GM18499 (cell line): Measurements from ENCODE around the gene IGSF5.

Source experiments
- ATAC-seq: cut with Tn5 transposase; IDR thresholded peaks from one replicate; pipeline ENCODE4 v1.9.1; 2021; ENCODE audit warnings: moderate number of reproducible peaks; ENCODE audit not compliant: insufficient read depth, unreplicated experiment

Gene IGSF5

DNA sequence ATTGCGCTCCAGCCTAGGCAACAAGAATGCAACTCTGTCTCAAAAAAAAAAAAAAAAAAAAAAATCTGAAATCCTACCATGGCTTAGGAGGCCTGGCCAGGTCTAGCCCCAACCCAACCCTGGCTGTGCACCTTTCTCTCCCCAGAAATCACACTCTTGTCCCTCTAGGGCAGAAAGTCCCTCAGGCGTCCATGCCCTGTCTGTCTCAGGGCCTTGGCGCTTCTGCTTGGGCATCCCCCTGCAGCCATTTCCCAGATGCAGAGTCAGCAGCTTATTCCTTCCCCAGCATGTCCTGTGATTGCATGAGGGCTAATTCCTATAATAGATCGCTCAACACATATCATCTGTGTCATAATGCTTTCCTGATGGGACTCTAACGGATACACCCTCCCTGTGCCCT is 65.0 kb downstream of the IGSF5 start:
- ATAC-seq: no peak

DNA sequence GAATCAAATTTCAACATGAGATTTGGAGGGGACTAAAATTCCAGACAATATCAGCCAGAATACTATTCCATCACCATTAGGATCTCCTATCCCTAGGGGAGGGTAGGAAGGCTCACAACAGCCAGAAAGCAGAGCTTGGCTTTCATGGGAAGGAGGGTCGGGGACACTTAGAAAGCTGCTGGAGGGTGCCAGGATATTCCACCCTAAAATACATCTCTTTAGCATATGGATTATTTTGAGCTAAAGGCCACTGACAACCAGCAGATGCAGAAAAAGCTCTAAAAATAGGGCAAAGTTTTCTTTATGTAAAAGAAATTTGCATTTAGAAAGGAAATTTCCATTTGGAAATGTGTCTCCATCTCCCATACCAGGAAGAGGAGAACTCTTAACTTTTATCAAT is 68.0 kb downstream of the IGSF5 start:
- no peak for ATAC-seq

DNA sequence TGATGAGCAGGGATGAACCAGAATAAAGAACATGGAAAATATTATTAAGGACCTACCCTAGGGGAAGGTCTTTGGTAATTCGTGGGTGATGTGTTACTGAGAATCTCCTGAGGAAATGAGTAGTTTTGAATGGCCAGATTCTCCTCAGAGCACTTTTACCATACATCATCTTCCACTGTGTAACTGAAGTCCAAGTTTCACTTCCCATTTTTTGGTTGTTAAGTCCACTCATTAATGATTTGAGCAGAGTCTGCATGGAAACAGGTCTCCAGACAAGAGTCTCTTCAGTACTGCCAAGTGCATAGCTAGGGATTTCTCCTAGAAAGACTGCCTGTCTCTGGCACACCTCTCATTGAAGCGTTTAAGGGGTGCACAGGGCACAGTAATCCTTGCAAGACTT is 73.6 kb downstream of the IGSF5 start:
- no peak for ATAC-seq

DNA sequence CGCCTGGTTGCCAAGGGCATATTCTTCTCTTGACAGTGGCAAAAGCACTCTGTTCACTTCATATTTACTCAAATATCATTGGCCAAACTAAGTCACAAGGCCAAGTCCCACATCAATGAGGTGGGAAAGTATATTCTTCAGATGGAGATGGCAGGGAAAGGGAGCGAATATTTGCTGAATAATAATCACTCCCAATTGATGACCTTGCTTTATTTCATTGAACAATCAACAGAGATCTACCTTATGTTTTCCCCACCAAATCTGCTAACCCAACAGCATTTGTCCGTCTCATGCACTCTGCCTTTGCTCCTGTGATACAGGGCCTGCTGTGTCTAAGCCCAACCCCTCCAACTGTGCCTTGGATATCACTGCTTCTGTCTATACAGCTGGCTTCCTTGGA is 77.1 kb downstream of the IGSF5 start:
- no peak for ATAC-seq

DNA sequence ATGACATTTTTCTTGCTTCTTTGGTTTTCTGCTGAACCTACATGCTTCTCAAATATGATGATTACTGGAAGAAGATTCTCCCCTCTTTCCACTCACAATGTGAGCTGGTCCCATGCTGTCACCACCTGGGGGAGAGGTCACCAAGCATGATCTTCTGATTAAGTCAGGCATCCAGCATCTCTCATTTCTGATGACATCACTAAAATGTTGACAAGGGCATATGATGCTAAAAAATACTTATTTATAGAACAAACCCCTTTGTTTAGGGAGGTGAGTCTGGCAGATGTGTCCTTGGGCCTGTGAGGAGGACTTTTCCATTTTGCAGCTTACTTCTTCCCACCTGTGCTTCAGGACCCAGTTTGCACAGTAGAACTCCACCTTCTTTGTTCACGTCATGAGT is 80.3 kb downstream of the IGSF5 start:
- ATAC-seq: no peak

DNA sequence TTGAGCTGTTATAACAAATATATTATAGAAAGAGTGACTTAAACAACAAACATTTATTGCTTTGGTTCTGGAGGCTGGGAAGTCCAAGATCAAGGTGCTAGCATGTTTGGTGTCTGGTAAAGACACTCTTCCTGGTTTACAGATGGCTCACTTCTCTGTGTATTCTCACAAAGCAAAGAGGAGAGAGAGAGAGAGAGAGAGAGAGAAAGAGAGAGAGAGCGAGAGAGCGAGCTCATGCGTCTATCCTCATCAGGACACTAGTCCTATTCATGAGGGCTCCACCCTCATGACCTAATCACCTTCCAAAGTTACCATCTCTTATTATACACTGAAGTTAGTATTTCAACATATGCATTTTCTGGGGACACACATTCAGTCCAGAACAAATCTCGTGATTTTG is 89.6 kb downstream of the IGSF5 start:
- ATAC-seq: no peak

DNA sequence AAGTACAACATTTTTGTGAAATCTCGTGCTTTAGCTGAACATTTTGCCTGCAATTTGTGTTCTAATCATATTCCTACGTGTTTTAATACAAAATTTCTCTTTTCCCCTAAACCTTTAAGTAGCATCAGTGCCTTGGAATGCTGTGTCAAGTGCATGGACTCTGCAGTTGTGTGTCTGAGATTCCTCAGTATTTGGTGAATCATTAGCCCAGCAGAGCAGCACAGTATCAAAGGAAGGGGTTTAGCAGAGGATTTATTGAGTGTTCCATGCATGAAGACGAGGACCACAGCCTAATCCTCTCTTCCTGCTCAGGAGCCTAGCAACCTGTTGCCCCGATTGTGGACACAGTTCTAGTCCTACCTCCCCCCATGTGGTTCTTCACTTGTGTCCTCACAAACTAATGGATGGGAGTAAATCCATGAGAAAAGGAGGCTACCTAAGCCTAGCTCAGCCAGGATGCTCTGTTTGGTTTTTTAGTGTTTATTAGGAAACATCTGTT is 92.9 kb downstream of the IGSF5 start:
- no peak for ATAC-seq

DNA sequence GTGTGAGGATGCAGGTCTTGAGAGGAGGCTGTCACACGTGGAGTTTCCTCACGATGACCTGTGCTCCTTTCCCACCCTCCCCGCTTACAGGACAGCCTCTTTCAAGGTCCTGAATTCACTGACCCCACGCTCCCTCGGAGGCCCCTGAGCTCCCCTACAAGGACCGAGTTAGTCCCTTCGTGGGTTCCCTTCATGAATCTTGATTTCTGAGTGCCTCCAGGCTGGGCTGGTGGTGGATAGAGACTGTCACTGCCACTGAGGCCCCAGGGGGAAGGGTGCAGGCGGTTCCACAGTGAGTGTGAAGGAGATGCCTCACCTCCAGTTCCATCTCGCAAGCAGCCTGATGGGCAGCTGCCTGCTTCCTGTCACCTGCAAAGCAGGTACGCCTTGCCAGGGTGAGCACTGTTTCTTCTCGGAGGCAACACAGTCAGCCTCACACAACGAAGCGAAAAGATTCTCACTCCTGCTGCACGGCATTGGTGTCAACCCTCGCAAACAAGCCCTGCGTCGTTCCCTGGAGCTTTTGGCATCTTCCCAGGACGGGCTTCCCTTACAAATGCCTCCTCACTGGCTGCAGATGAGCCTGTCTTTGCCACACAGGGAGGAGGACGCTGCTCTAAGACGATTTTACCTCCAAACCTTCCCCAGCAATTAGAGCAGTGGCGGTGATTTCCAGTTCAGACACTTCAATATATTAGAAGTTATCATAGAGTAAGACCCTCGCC is 95.6 kb downstream of the IGSF5 start:
- no peak for ATAC-seq

DNA sequence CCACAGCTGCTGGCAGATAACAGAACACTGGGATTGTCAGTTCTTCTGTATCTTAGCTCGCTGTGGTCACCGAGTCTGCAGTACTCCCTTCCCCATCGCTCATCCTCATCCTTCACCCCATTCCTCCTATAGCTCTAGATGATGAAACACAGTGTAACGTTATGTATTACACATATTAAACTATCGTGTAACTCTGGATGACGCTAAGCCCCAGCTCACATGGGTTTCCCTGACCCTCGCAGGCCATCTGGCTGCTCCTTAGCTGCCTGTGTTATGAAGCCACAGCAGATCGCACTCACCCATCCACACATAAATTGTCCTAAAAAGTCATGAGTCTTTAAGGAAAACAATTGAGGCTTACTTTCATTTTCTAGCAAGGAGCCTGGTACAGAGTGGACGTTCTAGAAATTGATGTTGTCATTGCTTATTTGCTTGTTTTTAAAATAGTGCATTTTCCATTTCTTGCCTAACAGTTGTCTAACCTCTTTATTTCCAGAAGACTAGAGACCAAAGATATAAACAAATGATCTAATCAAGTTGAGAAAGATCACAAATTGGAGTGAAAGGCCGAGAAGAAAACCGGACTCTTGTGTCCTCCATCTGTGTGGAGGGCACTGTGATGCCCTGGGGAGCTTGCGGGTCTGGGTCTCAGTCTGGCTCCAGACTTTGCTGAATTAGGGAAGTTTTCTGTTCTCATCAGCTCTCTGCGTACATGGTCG is 97.9 kb downstream of the IGSF5 start:
- no peak for ATAC-seq

DNA sequence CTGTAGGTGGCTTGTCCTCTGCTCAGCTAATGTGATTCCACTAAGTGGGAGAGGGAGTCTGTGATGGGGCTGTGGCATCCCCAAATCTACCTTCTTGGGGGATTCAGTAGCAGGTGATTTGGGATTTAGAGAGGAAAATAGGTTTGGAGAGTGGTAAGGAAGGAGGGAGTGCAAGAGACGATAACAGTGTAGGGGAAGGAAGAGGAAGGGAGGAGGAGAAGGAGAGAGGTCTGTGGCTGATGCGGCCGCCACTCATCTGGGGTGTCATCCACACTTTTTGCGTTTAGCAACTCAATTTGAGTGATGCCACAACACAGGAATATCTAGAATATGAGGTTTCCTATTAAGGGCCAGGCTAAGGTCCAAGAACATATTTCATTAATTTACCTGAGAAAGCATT is 98.5 kb downstream of the IGSF5 start:
- no peak for ATAC-seq

DNA sequence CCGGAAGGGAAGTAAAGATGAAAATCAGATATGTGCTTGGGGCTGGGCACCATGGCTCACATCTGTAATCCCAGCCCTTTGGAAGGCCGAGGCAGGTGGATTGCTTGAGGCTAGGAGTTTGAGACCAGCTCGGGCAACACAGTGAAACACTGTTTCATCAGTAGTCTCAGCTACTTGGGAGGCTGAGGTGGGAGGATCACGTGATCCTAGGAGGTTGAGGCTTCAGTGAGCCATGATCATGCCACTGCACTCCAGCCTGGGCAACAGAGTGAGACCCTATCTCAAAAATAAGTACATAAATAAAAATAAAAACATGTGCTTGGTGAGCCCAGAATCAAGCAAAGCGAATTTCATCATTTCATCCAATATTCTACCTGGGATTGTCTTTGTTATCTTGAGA is 98.9 kb downstream of the IGSF5 start:
- no peak for ATAC-seq

DNA sequence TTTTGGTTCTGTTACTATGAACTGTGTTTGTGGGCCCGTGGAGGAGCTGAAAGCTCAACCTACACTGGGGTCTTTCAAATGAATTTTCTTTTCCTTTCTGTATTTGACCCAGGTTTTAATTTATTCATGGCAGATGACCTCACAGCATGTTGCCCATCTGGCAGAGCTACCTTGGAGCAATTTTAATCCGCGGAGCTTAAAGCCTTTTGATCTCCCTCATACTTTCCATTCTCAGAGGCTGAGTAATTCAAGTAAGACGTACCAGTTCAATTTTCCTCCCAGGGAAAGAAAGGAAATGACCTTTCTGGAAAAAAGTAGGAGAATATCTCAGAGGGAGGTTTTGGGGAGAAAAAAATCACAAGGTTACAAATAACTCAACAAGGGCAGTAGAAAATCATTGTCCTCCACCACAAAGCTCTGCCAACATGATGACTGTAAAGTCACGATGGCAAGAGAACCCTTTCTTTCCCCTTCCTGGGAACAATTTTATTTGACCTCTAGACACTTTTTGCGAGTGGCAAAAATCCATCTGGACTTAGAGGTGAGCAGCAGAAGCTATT is 100.7 kb downstream of the IGSF5 start:
- ATAC-seq: no peak

DNA sequence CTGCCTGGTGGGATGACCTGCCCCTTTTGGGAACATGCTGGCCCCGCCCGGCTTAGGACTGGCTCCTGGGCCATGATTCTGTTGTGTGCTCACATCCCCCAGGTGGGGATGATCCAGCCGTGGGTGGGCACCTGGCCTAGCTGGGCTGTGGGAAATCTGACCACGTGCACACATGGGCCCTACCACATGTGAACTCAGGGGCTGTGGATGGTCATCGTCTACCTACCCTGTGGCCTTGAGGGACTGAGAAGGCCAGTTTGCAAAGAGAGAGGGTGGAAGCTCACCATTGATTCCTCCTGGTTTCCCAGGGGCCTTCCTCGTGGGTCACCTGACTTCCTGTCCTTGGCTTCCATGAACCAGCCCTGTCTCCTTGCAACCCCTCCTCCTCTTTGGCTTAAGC is 102.9 kb downstream of the IGSF5 start:
- ATAC-seq: no peak

DNA sequence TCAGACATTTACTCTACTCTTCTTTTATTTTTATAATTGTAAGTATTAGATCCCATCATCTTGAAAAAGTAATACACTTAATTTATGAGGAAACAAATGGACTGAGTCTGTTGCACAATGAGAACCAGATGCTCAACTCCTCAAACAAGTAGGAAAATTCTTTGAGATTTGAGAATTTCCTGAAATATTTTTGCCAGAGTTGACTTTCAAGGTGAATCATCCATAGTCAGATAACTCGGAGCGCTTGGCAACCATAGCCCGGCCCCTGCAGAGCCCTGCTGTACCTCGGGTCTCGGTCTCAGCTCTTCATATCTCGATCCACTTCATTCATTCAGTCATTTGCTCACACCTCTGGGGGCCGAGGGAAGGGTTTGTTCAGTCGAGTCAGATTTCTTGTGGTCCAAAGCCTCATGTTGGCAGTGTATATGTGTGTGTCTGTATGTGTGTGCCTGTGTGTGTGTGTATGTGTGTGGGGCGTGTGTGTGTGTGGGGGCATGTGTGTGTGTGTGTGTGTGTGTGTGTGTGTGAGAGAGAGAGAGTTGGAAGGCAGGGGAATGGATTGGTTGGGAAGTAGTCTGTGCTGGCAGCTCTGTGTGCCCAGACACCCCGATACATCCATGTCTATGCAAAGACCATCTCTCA is 104.2 kb downstream of the IGSF5 start:
- no peak for ATAC-seq

DNA sequence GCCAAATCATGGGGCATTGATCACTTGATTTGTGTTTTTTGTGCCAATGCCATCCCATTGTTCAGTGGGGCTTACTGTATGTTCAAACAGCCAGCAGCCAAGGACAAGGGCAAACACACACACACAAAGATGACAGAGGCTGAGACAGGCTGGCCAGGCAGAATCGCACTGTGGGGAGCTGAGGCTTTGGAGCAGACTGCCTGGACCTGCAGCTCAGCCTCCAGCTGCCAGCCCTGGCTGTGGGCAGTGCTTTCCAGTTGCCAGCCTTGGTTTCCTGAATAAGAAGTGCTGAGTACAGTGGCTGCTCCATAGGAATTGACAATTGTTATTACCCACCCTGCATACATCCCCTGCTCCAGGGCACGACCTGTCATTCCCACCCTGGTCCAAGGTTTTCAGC is 105.3 kb downstream of the IGSF5 start:
- no peak for ATAC-seq

DNA sequence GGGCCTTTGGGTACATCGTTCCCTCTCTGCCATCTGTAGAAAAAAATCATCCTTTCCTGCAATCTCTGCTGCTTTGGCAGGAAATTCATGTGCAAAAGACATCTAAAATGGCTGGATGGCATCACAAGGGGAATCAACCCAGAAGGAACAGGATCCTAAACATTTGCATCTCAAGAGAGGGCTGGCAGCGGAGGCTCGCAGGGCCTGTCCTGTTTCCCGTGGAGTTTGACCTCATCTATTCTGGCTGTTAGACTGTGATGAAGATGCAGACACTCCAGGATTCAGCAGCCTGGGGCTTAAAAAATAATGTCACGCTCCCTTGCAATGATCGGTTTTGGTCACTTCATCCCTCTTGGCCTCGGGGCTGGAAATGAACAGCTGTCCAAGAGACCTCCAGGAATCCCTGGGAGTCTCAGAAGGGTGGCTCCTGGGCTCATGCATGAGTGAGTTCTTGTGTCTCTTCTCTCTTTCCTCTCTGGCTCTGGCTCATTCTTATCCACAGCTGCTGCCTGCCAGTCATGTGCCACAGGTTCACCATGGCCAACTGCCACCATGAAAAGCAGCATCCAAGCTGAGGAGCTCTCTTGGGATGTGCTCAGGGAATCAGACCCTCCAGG is 106.1 kb downstream of the IGSF5 start:
- ATAC-seq: no peak
